Nephron (organoid): Measurements from ENCODE around the gene ATP6AP2.

Experiments used
- H3K27ac Mint-ChIP-seq, 3 experiments: 2 replicates each; pipeline ENCODE4 v1.8.0; 2020; ENCODE audit warnings: mixed read lengths in 3 of 3, mild to moderate bottlenecking in 2 of 3, moderate library complexity in 1 of 3
- H3K27me3 Mint-ChIP-seq: 2 replicates; pipeline ENCODE4 v1.8.0; 2021; ENCODE audit warnings: low read depth, mild to moderate bottlenecking, moderate library complexity, mixed read lengths
- H3K36me3 Mint-ChIP-seq: 2 replicates; pipeline ENCODE4 v1.8.0; 2020; ENCODE audit warnings: low read depth, mixed read lengths
- H3K4me1 Mint-ChIP-seq: 2 replicates; pipeline ENCODE4 v1.8.0; 2020; ENCODE audit warnings: mixed read lengths
- H3K4me3 Mint-ChIP-seq, 3 experiments: 2 replicates each; pipeline ENCODE4 v1.8.0; 2020; ENCODE audit warnings: mild to moderate bottlenecking in 3 of 3, mixed read lengths in 3 of 3, moderate library complexity in 2 of 3
- H3K9me3 Mint-ChIP-seq: 2 replicates; pipeline ENCODE4 v1.8.0; 2020; ENCODE audit warnings: mixed read lengths
- CTCF ChIP-seq, 3 experiments: fragments of 200-600 bp; sonication (generic); IDR thresholded peaks; one replicate each; pipeline ENCODE4 v1.5.0; 2021; ENCODE audit warnings: antibody characterized with exemption in 3 of 3; ENCODE audit not compliant: unreplicated experiment in 3 of 3

ATP6AP2 gene

GRCh38 chrX:40580537-40581335, at the start of gene ATP6AP2:
TSS of gene ATP6AP2 (plus strand) at chrX:40580970. CDS start at chrX:40581066, 96 bp downstream.
- Mint-ChIP-seq H3K4me3 (peak within 1 kb of the TSS; percentile 88 to 99 (median 92)), H3K36me3 (no peaks in the 10 kb centered on the region), H3K4me1 (peaks cover 5% of the 10 kb centered on the region), H3K27ac (peak within 1 kb of the TSS; percentile 57 to 97 (median 92)), H3K9me3 (peaks cover 2% of the 10 kb centered on the region), H3K27me3 (no peaks in the 10 kb centered on the region)
- no peak for TF ChIP-seq CTCF (IDR thresholded peaks at IDR 0.05; ENCODE audit: unreplicated experiment in 3 of 3)

- Mint-ChIP-seq H3K4me1 (peaks cover 25% of the 10 kb centered on the region), H3K36me3 (no peaks in the 10 kb centered on the region), H3K27ac (peak overlapping the region; percentile 91 to 99 (median 98)), H3K4me3 (peak overlapping the region; percentile 63 to 70 (median 65)), H3K27me3 (no peaks in the 10 kb centered on the region), H3K9me3 (peaks cover 10% of the 10 kb centered on the region)
- no peak for TF ChIP-seq CTCF (IDR thresholded peaks at IDR 0.05; ENCODE audit: unreplicated experiment in 3 of 3)
Observed at GRCh38 chrX:40531056-40531826, 49.5 kb upstream of the ATP6AP2 start.

GRCh38 chrX:40537310-40537709, 43.5 kb upstream of the ATP6AP2 start:
- no peak overlapping the region for H3K4me3 Mint-ChIP-seq
- TF ChIP-seq CTCF (IDR thresholded peaks at IDR 0.05; ENCODE audit: unreplicated experiment in 3 of 3): no peak
- no peaks in the 10 kb centered on the region for H3K9me3 Mint-ChIP-seq
- H3K27me3 Mint-ChIP-seq: no peaks in the 10 kb centered on the region
- H3K36me3 Mint-ChIP-seq: no peaks in the 10 kb centered on the region
- H3K27ac Mint-ChIP-seq: no peak overlapping the region
- peaks cover 31% of the 10 kb centered on the region for H3K4me1 Mint-ChIP-seq

- no peak overlapping the region for H3K4me3 Mint-ChIP-seq
- H3K9me3 Mint-ChIP-seq: no peaks in the 10 kb centered on the region
- H3K4me1 Mint-ChIP-seq: peaks cover 31% of the 10 kb centered on the region
- TF ChIP-seq CTCF (IDR thresholded peaks at IDR 0.05; ENCODE audit: unreplicated experiment in 3 of 3): no peak
- no peaks in the 10 kb centered on the region for H3K36me3 Mint-ChIP-seq
- peak overlapping the region; percentile 67 to 90 (median 84) for H3K27ac Mint-ChIP-seq
- no peaks in the 10 kb centered on the region for H3K27me3 Mint-ChIP-seq
Observed at GRCh38 chrX:40538406-40538805, 42.4 kb upstream of the ATP6AP2 start.

GRCh38 chrX:40539214-40540142, 41.3 kb upstream of the ATP6AP2 start:
- Mint-ChIP-seq H3K9me3 (no peaks in the 10 kb centered on the region), H3K4me1 (peaks cover 41% of the 10 kb centered on the region), H3K27ac (peak overlapping the region; percentile 67 to 90 (median 85))

More at GRCh38 chrX:40539214-40540142, 41.3 kb upstream of the ATP6AP2 start:
- Mint-ChIP-seq H3K36me3 (no peaks in the 10 kb centered on the region), H3K4me3 (peak overlapping the region in 1 of 3 experiments; percentile 6), H3K27me3 (peaks cover 4% of the 10 kb centered on the region)
- TF ChIP-seq CTCF (IDR thresholded peaks at IDR 0.05; ENCODE audit: unreplicated experiment in 3 of 3): peak in 1 of 3 experiments; percentile 13
